Calu3 (cell line): ENCODE data around the gene FRAS1. TPM values are rescaled to one million over a fixed set of nuclear protein-coding genes. Genes with fewer than 3 reads are reported as not detected.

Experiments used
- BruUV-seq: library from RNA; stranded (reverse); fragments of 400-500 nt; replicated peaks from 2 replicates; lab custom pipeline; 2021; lab: Mats Ljungman, UMichigan
- CTCF ChIA-PET: fragments of 300-600 bp; sonication (Branson Sonifier 250); formaldehyde crosslinking; loops from one replicate; lab custom pipeline; 2022; ENCODE audit warnings: antibody characterized with exemption; lab: Charles Lee
- DNase-seq: peaks from one replicate; pipeline ENCODE4 v3.0.0; 2022
- H3K27ac Mint-ChIP-seq: one replicate; pipeline ENCODE4 v1.8.0; 2022; ENCODE audit warnings: mixed read lengths; ENCODE audit not compliant: unreplicated experiment
- H3K27me3 Mint-ChIP-seq: one replicate; pipeline ENCODE4 v1.8.0; 2022; ENCODE audit warnings: mixed read lengths; ENCODE audit not compliant: unreplicated experiment
- H3K36me3 Mint-ChIP-seq: one replicate; pipeline ENCODE4 v1.8.0; 2022; ENCODE audit warnings: mild to moderate bottlenecking, moderate library complexity, mixed read lengths; ENCODE audit not compliant: insufficient read depth, unreplicated experiment
- H3K4me1 Mint-ChIP-seq: one replicate; pipeline ENCODE4 v1.8.0; 2022; ENCODE audit warnings: mild to moderate bottlenecking, low read depth, mixed read lengths; ENCODE audit not compliant: unreplicated experiment
- H3K4me3 Mint-ChIP-seq: one replicate; pipeline ENCODE4 v1.8.0; 2022; ENCODE audit warnings: mild to moderate bottlenecking, low read depth, moderate library complexity, mixed read lengths; ENCODE audit not compliant: unreplicated experiment
- H3K9me3 Mint-ChIP-seq: one replicate; pipeline ENCODE4 v1.8.0; 2022; ENCODE audit warnings: low read depth, mixed read lengths; ENCODE audit not compliant: unreplicated experiment
- CTCF ChIP-seq: fragments of 200-600 bp; IDR thresholded peaks from one replicate; pipeline ENCODE4 v1.8.0; 2022; ENCODE audit warnings: antibody characterized with exemption; ENCODE audit not compliant: unreplicated experiment
- intact Hi-C: fragments of 100-400 bp; cut with micrococcal nuclease; formaldehyde crosslinking; loops from one replicate; pipeline ENCODE4 v1.10.0; 2022; ENCODE audit not compliant: unreplicated experiment
- total RNA-seq: library from RNA; stranded (reverse); gene quantifications from 2 replicates; pipeline ENCODE4 v1.2.3, GENCODE V29; 2022

Gene FRAS1
- total RNA-seq, 1 experiment from 2014 or later: 29.4 TPM

- CTCF ChIA-PET: no interaction called here
- TF ChIP-seq CTCF: no peak
- Mint-ChIP-seq H3K36me3 (peaks cover 5% of the 10 kb centered on the region), H3K4me1 (no peaks in the 10 kb centered on the region), H3K4me3 (no peak overlapping the region), H3K27me3 (no peaks in the 10 kb centered on the region), H3K27ac (no peak overlapping the region), H3K9me3 (no peaks in the 10 kb centered on the region)
- intact Hi-C loops: no loop called here
- DNase-seq: no peak
- BruUV-seq: no TSS peak
Observed at GRCh38 chr4:78481180-78481579, 424.1 kb downstream of the FRAS1 start.

- Mint-ChIP-seq H3K36me3 (peaks cover 5% of the 10 kb centered on the region), H3K9me3 (no peaks in the 10 kb centered on the region), H3K27me3 (no peaks in the 10 kb centered on the region), H3K4me3 (no peak overlapping the region), H3K4me1 (no peaks in the 10 kb centered on the region), H3K27ac (no peak overlapping the region)
- no peak for DNase-seq
- no TSS peak for BruUV-seq
- CTCF ChIA-PET: no interaction called here
- intact Hi-C loops: no loop called here
- no peak for TF ChIP-seq CTCF
Observed at GRCh38 chr4:78482281-78482680, 425.2 kb downstream of the FRAS1 start.

- Mint-ChIP-seq H3K36me3 (peaks cover 2% of the 10 kb centered on the region), H3K4me1 (no peaks in the 10 kb centered on the region), H3K4me3 (no peak overlapping the region), H3K27me3 (no peaks in the 10 kb centered on the region), H3K9me3 (no peaks in the 10 kb centered on the region), H3K27ac (no peak overlapping the region)
- intact Hi-C loops: no loop called here
- no peak for DNase-seq
- no peak for TF ChIP-seq CTCF
- BruUV-seq: no TSS peak
- CTCF ChIA-PET: no interaction called here
Observed at GRCh38 chr4:78483811-78484210, 426.7 kb downstream of the FRAS1 start.

- intact Hi-C loops: no loop called here
- Mint-ChIP-seq H3K4me1 (no peaks in the 10 kb centered on the region), H3K27me3 (no peaks in the 10 kb centered on the region), H3K36me3 (peaks cover 5% of the 10 kb centered on the region), H3K27ac (no peak overlapping the region), H3K4me3 (no peak overlapping the region), H3K9me3 (no peaks in the 10 kb centered on the region)
- CTCF ChIA-PET: no interaction called here
- no peak for DNase-seq
- BruUV-seq: no TSS peak
- no peak for TF ChIP-seq CTCF
Observed at GRCh38 chr4:78484574-78484973, 427.5 kb downstream of the FRAS1 start.

- intact Hi-C loops: no loop called here
- TF ChIP-seq CTCF: no peak
- Mint-ChIP-seq H3K9me3 (no peaks in the 10 kb centered on the region), H3K27me3 (no peaks in the 10 kb centered on the region), H3K36me3 (peaks cover 3% of the 10 kb centered on the region), H3K27ac (no peak overlapping the region), H3K4me1 (peaks cover 7% of the 10 kb centered on the region), H3K4me3 (no peak overlapping the region)
- CTCF ChIA-PET: no interaction called here
- BruUV-seq: no TSS peak
- no peak for DNase-seq
Observed at GRCh38 chr4:78493731-78494130, 436.6 kb downstream of the FRAS1 start.
